ENCODE data around the gene CDC42SE2.

- TF ChIP-seq POLR2A (IDR thresholded peaks at IDR 0.05) (no peak), EP300 (IDR thresholded peaks at IDR 0.05) (no peak)
- TF ChIP-seq, protein P1, sequence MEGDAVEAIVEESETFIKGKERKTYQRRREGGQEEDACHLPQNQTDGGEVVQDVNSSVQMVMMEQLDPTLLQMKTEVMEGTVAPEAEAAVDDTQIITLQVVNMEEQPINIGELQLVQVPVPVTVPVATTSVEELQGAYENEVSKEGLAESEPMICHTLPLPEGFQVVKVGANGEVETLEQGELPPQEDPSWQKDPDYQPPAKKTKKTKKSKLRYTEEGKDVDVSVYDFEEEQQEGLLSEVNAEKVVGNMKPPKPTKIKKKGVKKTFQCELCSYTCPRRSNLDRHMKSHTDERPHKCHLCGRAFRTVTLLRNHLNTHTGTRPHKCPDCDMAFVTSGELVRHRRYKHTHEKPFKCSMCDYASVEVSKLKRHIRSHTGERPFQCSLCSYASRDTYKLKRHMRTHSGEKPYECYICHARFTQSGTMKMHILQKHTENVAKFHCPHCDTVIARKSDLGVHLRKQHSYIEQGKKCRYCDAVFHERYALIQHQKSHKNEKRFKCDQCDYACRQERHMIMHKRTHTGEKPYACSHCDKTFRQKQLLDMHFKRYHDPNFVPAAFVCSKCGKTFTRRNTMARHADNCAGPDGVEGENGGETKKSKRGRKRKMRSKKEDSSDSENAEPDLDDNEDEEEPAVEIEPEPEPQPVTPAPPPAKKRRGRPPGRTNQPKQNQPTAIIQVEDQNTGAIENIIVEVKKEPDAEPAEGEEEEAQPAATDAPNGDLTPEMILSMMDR (IDR thresholded peaks at IDR 0.05): no peak
Observed at GRCh38 chr5:131229623-131230022, 34.2 kb upstream of the CDC42SE2 start.
